Esophagus muscularis mucosa (tissue), 3 donors: Measurements from ENCODE around the gene HEXIM2.

ENCODE experiments used
- CTCF ChIP-seq, 3 experiments: fragments of 200-600 bp in 2 of 3; fragments of 450-650 bp in 1 of 3; sonication (generic) in 2 of 3; IDR thresholded peaks; one replicate each; pipeline ENCODE4 v1.5.1; 2017 to 2019; ENCODE audit warnings: antibody characterized with exemption in 3 of 3, mild to moderate bottlenecking in 2 of 3, moderate library complexity in 1 of 3
- POLR2AphosphoS5 ChIP-seq, 2 donors: sonication (generic); formaldehyde crosslinking; IDR thresholded peaks; one replicate each; pipeline ENCODE4 v1.6.1; 2017; ENCODE audit warnings: antibody characterized with exemption in 2 of 2

DNA sequence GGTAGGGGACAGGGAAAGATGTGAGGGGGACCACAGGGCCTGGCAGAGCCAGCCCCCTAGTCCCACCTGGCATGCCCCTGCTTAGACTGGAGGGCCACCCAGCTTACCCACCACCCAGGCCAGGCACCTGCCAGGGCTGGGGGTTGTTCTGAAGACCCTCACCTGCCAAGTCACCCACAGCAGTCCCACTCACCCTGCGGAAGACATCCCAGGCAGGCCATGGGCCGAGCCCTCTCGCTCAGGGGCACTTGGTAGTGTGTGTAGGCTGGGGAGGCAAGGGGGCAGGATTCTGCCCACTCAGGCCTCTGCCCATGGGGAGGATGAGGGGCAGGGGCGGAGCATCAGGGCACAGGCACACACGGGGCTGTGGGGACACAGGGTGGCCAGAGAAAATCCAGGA lies 33.3 kb upstream of the HEXIM2 start:
- no peak for TF ChIP-seq CTCF (IDR thresholded peaks at IDR 0.05)
- TF ChIP-seq POLR2AphosphoS5 (IDR thresholded peaks at IDR 0.05), result no peak
